HG02798 (cell line): ENCODE data around the gene MCHR1.
"Not testable (repeated sequence)": the region's sequence is repeated elsewhere in the genome, so short reads cannot be mapped to it uniquely, and the experiment has no call there.

Experiments used
- ATAC-seq: cut with Tn5 transposase; IDR thresholded peaks from one replicate; pipeline ENCODE4 v1.9.1; 2021; ENCODE audit warnings: mild to moderate bottlenecking; ENCODE audit not compliant: unreplicated experiment, poor library complexity

Gene MCHR1

DNA sequence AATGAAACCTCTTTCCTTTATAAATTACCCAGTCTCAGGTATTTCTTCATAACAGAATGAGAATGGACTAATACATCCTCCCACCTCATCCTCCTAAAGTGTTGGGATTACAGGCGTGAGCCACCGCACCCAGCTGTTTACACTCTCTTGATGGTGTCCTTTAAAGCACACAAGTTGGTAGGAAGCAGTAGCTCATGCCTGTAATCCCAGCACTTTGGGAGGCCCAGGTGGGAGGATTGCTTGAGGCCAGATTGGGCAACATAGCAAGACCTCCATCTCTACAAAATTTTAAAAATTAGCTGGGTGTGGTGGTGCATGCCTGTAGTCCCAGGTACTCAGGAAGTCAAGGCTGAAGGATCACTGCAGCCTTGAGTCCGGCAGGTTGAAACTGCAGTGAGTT, 23.3 kb upstream of the MCHR1 start:
- not testable (repeated sequence) for ATAC-seq

DNA sequence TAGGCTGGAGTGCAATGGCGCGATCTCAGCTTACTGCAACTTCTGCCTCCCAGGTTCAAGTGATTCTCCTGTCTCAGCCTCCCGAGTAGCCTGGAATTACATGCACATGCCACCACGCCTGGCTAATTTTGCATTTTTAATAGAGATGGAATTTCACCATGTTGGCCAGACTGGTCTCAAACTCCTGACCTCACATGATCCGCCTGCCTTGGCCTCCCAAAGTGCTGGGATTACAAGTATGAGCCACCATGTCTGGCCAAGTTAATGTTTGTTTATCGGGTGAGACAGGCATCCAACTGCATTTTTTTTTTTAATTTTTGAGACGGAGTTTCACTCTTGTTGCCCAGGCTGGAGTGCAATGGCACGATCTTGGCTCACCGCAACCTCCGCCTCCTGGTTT, 22.6 kb upstream of the MCHR1 start:
- ATAC-seq = not testable (repeated sequence)

DNA sequence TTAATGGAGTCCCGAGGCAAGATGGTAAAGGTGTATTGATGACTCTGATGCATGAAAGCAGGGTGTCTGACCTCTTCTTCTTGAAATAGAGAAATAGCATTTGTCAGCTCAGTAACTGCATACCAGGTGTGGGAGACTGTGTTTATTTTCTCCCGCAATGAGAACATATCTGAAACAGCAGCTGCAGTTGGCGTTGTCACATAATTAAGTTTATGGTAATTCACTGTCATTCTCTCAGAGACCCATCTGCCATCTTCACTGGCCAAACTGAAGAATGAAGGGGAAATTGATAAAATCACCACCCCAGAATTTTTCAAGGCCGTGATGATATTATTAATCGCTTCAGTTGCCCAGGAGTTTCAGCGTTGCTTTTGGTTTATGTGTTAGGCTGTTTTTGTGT, 20.1 kb upstream of the MCHR1 start:
- no peak for ATAC-seq

DNA sequence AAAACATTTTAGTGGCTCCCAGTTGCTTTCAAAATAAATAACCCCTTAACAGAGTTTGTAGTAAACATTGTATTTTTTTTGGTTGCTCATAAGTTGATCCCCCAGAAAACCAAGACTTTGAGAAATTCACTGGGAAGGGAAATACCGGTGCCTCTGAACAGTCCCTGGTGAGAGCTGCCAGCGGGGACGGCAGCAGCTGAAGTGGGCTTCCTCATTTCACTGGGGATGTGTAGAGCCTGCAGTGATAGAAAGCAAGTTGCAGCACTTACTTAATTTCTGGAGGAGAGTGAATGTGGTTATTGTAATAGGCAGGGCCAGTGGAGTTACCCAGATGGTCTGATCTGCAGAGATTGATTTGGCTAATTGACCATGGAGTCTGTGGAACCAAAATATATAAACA, 18.6 kb upstream of the MCHR1 start:
- ATAC-seq = no peak

DNA sequence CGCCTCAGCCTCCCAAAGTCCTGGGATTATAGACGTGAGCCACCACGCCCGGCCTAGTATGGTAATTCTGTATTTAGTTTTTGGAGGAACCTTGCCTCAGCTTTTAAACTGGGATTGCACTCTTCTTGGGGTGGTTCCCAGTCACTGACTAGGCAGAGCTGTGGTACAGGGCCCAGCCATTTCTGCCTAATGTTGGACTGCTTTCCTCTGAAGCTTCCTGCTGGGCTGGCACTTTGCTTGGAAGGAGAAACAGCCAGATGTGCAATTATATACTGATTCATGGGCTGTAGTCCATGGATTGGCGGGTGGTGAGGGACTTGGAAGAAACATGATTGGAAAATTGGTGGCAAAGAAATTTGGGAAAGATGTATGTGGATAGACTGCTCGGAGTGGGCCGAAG, 17.6 kb upstream of the MCHR1 start:
- no peak for ATAC-seq

DNA sequence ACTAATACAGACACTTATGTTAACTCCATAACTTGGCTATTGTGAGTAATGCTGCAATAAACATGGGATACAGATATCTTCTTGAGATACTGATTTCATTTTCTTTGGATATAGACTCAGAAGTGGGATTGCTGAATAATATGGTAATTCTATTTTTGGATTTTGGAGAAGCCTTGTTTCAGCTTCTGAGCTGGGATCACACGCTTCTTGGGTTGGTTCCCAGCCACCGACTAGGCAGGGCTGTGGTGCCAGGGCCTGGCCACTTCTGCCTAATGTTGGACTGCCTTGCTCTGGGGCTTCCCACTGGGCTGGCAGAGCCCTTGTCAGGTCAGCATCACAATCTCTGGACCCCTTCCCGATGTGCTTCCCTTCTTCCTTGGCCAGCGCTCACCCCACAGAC, 14.0 kb upstream of the MCHR1 start:
- no peak for ATAC-seq

DNA sequence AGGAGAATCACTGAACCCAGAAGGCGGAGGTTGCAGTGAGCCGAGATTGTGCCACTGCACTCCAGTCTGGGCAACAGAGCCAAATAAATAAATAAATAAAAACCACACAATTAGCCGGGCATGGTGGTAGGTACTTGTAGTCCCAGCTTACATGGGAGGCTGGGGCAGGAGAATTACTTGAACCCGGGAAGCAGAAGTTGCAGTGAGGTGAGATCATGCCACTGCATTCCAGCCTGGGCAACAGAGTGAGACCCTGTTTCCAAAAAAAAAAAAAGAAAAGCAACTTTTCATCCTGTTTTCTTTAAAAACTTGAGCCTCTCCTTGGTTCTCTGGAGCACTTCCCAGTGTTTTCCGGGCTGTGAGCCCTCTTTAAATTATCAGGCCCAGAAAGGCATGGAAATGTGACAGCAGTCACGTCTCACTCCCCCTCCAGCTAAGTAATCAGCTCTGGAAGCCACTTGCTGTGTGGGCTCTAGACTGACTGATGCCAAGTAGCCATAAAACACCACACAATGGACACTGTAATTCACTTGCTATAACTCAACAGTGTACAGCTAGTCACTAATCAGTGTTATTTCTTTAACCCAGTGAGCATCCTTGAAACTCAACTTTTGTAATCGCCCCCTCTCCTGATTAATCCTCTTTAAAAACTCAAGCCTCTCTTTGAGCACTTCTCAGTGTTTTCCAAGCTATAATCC, 13.0 kb upstream of the MCHR1 start:
- ATAC-seq = no peak

DNA sequence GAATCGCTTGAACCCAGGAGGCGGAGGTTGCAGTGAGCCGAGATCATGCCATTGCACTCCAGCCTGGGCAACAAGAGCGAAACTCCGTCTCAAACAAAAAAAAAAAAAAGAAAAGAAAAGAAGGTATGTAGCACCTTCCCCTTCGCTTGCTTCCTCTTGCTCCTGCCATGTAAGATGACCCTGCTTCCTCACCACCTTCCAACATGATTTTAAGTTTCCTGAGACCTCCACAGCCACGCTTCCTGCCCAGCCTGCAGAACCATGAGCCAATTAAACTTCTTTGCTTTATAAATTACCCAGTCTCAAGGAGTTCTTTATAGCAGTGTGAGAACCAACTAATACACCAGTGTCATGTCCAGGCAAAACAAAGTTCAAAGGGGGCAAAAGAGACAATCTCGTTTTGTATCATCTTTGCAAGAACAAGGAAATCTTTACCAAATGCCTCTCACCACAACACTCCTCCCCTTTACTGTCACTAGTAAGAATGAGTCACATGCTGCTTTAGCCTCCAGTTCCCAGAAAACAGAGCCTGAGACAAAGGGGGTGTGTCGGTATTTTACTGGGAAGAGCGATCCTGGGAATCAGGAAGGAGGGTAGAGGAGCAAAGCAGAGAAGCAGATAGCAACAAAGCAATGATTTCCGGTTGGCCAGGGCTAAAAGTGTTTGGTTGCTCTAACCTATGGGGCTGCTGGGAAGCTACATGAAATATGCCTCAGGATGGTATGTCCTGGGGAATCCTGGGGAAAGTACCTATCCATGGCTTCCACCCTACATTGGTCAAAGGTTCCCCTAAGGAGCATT, 10.5 kb upstream of the MCHR1 start:
- ATAC-seq = no peak

DNA sequence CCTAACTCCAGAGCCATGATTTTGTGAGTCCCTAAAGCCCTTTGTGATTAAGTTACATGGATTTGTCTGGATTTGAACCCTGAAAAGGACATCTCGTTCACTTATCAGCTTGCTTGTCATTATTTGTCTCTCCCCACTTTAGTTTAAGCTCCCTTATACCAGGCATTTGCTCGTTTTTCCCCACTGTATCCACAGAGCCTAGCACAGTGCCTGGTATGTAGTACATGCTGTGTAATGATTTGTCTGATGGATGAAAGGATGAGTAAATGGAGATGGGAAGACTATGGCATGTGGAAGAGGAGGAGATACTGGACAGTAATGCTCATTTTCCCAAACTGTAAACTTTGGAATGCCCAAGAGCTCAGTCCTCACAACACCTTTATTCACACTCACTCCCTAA, 9.2 kb upstream of the MCHR1 start:
- no peak for ATAC-seq

DNA sequence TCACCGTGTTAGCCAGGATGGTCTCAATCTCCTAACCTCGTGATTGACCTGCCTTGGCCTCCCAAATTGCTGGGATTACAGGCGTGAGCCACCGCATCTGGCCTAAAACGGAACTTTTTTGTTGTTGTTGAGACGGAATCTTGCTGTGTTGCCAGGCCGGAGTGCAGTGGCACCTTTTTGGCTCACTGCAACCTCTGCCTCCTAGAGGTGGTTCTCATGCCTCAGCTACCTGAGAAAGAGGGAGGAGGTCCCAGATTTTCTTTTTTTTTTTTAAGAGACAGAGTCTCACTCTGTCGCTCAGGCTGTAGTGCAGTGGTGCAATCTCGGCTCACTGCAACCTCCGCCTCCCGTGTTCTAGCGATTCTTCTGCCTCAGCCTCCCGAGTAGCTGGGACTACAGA, 7.9 kb upstream of the MCHR1 start:
- ATAC-seq = no peak

DNA sequence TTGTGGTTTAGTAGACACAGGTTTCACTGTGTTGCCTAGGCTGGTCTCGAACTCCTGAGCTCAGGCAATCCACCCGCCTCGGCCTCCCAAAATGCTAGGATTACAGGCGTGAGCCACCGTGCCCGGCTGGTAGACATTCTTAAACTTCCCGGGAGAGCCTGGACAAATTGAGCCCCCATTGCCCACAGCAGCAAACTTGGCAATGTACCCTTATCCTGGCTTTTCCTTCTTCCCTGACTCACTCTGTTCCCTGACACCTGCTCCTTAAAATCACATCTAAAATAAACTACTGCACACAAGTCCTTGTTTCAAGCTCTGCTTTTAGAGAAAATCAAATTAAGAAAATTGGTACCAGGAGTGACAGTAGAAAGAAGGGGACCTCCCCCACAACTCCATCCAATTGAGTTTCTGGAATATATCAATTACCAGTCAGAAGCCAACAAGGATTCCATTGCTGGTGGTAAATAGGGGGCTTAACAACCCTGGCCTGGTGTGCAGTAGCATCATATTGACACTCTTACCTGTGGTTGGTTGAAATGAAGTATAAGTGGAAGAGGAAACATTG, 7.4 kb upstream of the MCHR1 start:
- no peak for ATAC-seq

DNA sequence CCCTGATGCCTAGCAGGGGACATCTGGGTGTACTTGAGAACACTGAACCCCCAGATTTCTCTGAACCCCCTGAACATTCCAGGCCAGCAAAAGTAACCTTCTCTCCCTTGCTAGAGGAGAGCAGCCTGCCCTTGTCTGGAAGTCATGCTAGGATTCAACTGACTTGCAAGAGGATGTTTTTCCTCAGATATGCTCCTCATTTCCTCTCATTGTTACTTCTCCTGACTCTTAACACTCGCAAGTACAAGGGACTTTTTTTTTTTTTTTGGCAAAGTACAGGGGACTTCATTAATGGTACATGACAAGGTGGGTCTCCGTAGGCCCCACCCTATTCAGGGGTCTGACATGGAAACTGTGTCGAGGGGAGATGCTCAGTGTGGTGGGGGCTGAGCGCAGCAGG, 6.3 kb upstream of the MCHR1 start:
- no peak for ATAC-seq

DNA sequence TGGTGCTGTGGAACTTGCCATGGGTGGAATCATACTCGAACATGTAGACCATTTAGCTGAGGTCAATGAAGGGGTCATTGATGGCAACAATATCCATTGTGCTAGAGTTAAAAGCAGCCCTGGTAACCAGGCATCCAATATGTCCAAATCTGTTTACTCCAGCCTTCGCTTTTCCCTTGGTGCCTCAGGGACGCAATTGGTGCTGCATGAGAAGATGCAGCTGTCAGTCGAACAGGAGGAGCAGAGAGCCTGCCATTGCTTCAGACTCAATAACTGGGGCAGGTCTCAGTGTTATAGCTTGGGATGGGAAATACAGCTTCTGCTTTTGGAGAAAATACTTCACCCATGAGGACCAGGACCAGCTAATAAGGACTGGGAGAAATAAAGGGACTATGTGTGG, 5.0 kb upstream of the MCHR1 start:
- no peak for ATAC-seq

DNA sequence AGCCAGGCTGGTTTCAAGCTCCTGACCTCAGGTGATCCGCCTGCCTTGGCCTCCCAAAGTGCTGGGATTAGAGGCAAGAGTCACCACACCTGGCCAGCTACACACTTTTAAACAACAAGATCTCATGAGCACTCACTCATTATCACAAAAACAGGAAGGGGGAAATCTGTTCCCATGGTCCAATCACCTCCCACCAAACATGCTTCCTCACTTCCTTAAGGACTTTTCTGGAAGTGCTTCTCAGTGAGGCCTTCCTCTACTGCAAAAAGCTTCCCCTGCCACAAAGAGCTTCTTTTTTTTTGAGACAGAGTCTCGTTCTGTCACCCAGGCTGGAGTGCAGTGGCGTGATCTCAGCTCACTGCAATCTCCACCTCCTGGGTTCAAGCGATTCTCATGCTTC, 3.1 kb upstream of the MCHR1 start:
- ATAC-seq = not testable (repeated sequence)

DNA sequence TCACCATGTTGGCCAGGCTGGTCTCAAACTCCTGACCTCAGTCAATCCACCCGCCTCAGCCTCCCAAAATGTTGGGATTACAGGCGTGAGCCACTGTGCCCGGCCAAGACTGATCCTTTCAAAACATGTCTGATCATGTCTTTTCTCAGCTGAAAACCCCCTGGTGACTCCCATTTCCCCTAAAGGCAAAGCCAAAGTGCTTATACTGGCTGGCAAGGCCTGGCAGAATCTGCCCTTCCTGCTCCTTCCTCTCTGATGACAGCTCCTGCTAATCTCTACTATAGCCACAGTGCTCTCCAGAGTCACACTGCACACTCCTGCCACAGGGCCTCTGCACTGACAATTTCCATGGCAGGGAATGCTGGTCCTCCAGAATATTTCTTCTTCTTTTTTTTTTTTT, 2.6 kb upstream of the MCHR1 start:
- ATAC-seq = no peak

DNA sequence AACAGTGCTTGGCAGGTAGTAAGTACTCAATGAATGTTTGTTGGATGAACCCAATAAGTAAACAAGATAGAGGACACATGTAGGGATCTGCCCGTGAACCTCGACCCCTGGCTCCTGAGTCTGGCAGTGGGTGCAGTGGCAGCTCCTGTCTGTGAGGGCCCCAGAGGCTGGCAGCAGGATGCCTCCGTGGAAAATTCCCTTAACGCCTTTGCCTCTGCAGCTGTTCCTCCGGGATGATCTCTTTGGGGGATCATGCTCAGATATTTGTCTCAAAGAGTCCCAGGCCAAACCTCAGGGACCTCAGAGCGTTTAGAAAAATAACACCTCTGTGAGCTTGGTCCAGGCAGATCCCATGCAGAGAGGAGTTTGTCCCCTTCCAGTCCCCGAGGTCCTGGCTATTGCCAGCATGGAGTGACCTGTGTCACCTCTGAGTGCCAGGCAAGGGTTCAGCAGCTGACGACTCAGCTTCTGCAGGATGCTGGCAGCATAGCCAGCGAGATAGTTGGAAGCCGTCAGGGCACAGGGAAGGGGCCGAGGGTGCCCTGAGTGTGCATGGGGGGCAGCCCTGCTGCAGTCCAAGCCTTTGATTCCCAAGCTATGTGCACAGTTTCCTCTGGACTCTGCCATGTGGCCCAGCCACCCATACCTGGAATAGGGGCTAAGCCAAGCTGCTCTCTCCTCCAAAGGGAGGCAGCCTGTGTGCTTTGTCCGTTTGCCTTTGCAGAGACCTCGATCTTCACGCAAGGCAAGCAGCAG, 613 bp upstream of the MCHR1 start:
- no peak for ATAC-seq

DNA sequence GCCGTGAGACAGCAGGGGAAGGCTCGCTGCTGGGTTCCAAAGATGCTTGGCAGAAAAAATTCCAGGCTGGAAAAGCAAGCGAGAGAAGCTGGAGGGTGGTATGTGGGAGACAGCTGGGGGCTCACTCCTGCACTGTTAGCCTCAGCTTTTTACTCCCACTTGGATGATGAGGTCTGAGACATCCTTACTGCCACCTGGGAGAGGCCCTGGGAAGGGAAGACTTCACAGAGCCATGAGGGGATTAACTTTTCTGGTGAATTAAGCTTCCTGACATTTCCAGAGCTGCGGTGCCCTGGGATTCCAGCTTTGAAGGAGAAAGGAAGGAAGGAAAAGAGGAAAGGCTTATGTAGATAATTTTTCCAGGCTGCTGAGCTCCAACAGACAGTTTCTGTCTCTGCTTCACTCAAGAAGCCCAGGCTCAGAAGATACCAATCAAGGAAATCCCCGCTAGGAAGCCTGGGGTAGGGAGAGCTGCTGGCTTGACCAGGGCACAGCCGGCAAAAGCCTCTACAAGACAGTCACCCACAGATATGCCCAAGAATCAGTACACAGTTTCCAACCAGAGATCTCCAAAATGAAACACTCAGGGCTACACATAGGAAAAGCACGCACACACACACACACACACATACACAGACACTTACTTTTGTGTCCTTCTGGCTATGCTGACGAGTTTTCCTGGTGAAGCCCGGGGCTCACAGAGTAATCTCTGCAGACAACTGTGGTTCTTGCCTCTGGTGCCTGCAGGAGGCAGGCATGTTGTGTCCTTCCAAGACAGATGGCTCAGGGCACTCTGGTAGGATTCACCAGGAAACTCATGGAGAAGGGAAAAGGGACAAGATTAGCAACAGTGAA, 907 bp downstream of the MCHR1 start:
- ATAC-seq = no peak

DNA sequence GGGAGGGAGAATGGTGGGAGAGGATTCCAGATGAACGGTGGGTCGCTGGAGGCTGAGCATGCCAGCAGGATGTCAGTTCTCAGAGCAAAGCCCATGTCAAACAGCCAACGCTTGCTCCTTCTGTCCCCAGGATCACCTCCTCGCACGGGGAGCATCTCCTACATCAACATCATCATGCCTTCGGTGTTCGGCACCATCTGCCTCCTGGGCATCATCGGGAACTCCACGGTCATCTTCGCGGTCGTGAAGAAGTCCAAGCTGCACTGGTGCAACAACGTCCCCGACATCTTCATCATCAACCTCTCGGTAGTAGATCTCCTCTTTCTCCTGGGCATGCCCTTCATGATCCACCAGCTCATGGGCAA, 1.5 kb downstream of the MCHR1 start:
- ATAC-seq = no peak

DNA sequence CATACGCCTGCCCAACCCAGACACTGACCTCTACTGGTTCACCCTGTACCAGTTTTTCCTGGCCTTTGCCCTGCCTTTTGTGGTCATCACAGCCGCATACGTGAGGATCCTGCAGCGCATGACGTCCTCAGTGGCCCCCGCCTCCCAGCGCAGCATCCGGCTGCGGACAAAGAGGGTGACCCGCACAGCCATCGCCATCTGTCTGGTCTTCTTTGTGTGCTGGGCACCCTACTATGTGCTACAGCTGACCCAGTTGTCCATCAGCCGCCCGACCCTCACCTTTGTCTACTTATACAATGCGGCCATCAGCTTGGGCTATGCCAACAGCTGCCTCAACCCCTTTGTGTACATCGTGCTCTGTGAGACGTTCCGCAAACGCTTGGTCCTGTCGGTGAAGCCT, 2.2 kb downstream of the MCHR1 start:
- ATAC-seq = no peak

DNA sequence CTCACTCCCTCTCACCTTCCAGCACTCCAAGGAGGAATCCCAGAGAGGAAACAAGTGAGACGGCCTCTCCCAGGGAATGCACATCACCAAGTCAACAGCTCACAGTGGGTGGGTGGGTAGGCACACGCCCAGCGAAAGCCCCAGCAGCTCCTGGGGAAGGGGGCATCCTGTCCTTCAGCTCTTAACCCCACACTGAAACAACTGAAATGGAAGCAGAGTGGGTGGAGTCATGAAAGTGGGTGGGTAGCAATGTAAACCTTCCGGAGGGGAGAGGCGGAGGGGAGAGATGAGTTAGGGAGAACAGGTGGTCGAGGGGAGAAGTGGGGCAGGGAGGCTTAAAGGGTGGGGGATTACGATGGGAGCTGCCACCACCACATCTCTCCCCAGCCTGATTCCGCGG, 5.4 kb downstream of the MCHR1 start:
- no peak for ATAC-seq
